Subcutaneous abdominal adipose tissue (tissue), 5 donors: Measurements from ENCODE around the gene BTBD8.
"Not testable (repeated sequence)": the region's sequence is repeated elsewhere in the genome, so short reads cannot be mapped to it uniquely, and the experiment has no call there.

Experiments
- H3K27ac ChIP-seq: one replicate; pipeline ENCODE4 v1.7.0; 2013; ENCODE audit warnings: low read depth, mild to moderate bottlenecking, inconsistent platforms, low read length, moderate library complexity
- H3K27me3 ChIP-seq, 5 donors: one replicate each; pipeline ENCODE4 v1.7.0; 2013; ENCODE audit warnings: low read length in 5 of 5, inconsistent platforms in 1 of 5; ENCODE audit not compliant: control insufficient read depth in 5 of 5, insufficient read depth in 4 of 5
- H3K36me3 ChIP-seq, 5 donors: one replicate each; pipeline ENCODE4 v1.7.0; 2013; ENCODE audit warnings: low read length in 5 of 5; ENCODE audit not compliant: control insufficient read depth in 5 of 5, insufficient read depth in 5 of 5
- H3K4me1 ChIP-seq, 5 donors: one replicate each; pipeline ENCODE4 v1.7.0; 2013; ENCODE audit warnings: low read length in 5 of 5, mild to moderate bottlenecking in 3 of 5, moderate library complexity in 1 of 5; ENCODE audit not compliant: control insufficient read depth in 5 of 5, insufficient read depth in 5 of 5
- H3K4me3 ChIP-seq, 5 donors: one replicate each; pipeline ENCODE4 v1.7.0; 2013; ENCODE audit warnings: low read length in 5 of 5, low read depth in 1 of 5
- H3K9ac ChIP-seq, 5 donors: one replicate each; pipeline ENCODE4 v1.7.0; 2013; ENCODE audit warnings: low read length in 5 of 5, mild to moderate bottlenecking in 4 of 5, moderate library complexity in 3 of 5
- H3K9me3 ChIP-seq, 5 donors: one replicate each; pipeline ENCODE4 v1.7.0; 2013; ENCODE audit warnings: low read length in 5 of 5; ENCODE audit not compliant: control insufficient read depth in 5 of 5
- donor health status: healthy.
- donor health status: healthy.
- donor health status: healthy.
- donor health status: healthy.
- donor health status: healthy.

Gene BTBD8

GRCh38 chr1:92065042-92065441 is 15.1 kb upstream of the BTBD8 start:
- Histone ChIP-seq H3K27me3 (no peaks in the 10 kb centered on the region), H3K27ac (no peak overlapping the region), H3K36me3 (no peaks in the 10 kb centered on the region)

GRCh38 chr1:92066321-92066720 is 13.8 kb upstream of the BTBD8 start:
- Histone ChIP-seq H3K27me3 (no peaks in the 10 kb centered on the region), H3K27ac (no peak overlapping the region), H3K36me3 (no peaks in the 10 kb centered on the region), H3K9ac (no peak overlapping the region), H3K4me1 (no peaks in the 10 kb centered on the region), H3K9me3 (no peaks in the 10 kb centered on the region), H3K4me3 (no peak overlapping the region)

More at GRCh38 chr1:92065042-92065441, 15.1 kb upstream of the BTBD8 start:
- Histone ChIP-seq H3K4me3 (no peak overlapping the region), H3K9me3 (no peaks in the 10 kb centered on the region), H3K4me1 (no peaks in the 10 kb centered on the region), H3K9ac (no peak overlapping the region)

DNA sequence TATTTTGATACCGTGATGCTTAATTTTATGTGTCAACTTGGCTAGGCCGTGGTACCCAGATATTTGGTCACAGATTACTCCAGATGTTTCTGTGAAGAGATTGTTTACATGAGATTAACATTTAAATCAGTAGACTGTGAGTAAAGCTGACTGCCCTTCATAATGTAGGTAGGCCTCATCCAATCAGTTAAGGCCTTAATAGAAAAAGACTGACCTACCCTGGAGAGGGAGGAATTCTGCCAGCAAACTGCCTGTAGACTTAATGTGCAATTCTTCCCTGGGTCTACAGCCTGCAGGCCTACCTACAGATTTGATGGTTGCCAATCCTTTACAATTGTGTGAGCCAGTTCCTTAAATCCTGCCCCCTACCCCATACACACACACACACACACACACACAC is 9.3 kb upstream of the BTBD8 start:
- H3K4me1 ChIP-seq, result no peaks in the 10 kb centered on the region
- no peak overlapping the region for H3K9ac ChIP-seq
- H3K4me3 ChIP-seq, result no peak overlapping the region
- H3K27me3 ChIP-seq, result no peaks in the 10 kb centered on the region
- H3K9me3 ChIP-seq, result no peaks in the 10 kb centered on the region
- H3K27ac ChIP-seq, result no peak overlapping the region
- no peaks in the 10 kb centered on the region for H3K36me3 ChIP-seq

GRCh38 chr1:92074446-92074845 is 5.7 kb upstream of the BTBD8 start:
- H3K27ac ChIP-seq, H3K36me3 ChIP-seq, H3K9me3 ChIP-seq, H3K4me3 ChIP-seq, H3K4me1 ChIP-seq, H3K27me3 ChIP-seq, H3K9ac ChIP-seq: not testable (repeated sequence)

DNA sequence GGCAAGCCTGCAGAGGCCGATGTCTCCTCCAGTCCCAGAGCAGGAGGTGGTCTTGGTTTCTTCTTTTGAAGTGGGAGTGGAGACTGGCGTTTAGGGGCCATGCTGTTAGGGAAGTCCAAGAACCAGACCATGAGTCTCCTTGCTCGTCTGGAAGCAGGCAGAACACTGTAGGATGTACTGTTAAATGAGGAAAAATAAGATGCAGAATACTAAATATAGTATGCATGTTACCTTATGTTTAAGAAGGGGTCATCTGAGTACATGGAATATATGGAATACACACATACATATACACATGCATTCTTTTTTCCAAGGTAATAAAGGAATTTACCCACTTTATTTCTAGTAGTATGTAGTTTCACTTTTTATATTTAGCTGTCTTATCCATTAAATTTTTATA is 4.8 kb upstream of the BTBD8 start, which contains the start of gene SETSIP:
TSS of gene SETSIP (minus strand) at position 101 of the 400 bp plus-strand sequence. CDS start at position 101, 0 bp downstream.
- no peaks in the 10 kb centered on the region for H3K27me3 ChIP-seq
- H3K4me3 ChIP-seq, result no peak within 1 kb of the TSS
- peaks cover 0 to 8% (median 0%) of the 10 kb centered on the region in 5 donors for H3K4me1 ChIP-seq

GRCh38 chr1:92076363-92076762 is 3.8 kb upstream of the BTBD8 start:
- Histone ChIP-seq H3K9me3 (no peaks in the 10 kb centered on the region), H3K36me3 (no peaks in the 10 kb centered on the region), H3K27me3 (no peaks in the 10 kb centered on the region), H3K4me3 (no peak overlapping the region), H3K9ac (no peak overlapping the region), H3K4me1 (peaks cover 0 to 14% (median 10%) of the 10 kb centered on the region in 5 donors), H3K27ac (no peak overlapping the region)

More for the DNA sequence above, 4.8 kb upstream of the BTBD8 start, which contains the start of gene SETSIP:
- no peak within 1 kb of the TSS for H3K27ac ChIP-seq
- no peak within 1 kb of the TSS for H3K9ac ChIP-seq
- no peaks in the 10 kb centered on the region for H3K9me3 ChIP-seq
- no peaks in the 10 kb centered on the region for H3K36me3 ChIP-seq

- H3K27me3 ChIP-seq, H3K27ac ChIP-seq, H3K9me3 ChIP-seq, H3K36me3 ChIP-seq, H3K4me3 ChIP-seq, H3K9ac ChIP-seq: not testable (repeated sequence)
- peaks cover 0 to 14% (median 11%) of the 10 kb centered on the region in 5 donors for H3K4me1 ChIP-seq
Measured at GRCh38 chr1:92078077-92078476, 2.1 kb upstream of the BTBD8 start.

DNA sequence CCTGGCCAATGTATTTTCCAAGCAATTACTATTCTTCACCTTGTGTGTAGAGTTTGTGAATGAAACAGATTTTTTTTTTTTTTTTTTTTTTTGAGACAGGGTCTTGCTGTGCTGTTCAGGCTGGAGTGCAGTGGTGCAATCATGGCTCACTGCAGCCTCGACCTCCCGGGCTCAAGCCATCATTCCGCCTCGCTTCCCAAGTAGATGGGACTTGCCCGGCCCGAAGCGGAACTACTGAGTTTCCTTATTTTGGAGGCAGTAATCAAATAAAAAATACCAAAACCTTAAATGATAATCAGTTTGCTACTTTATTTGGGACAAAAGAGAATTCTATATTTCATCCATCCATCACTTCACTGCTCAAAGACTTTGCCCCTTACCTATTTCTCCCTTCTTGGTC is 704 bp upstream of the BTBD8 start:
- H3K9ac ChIP-seq, result peak overlapping the region in 1 of 5 donors; percentile 85
- no peaks in the 10 kb centered on the region for H3K27me3 ChIP-seq
- no peak overlapping the region for H3K27ac ChIP-seq
- H3K9me3 ChIP-seq, result peaks cover 0 to 3% (median 3%) of the 10 kb centered on the region in 5 donors
- no peaks in the 10 kb centered on the region for H3K36me3 ChIP-seq
- H3K4me1 ChIP-seq, result peaks cover 0 to 14% (median 11%) of the 10 kb centered on the region in 5 donors
- peak overlapping the region; percentile 83 to 96 (median 95) for H3K4me3 ChIP-seq

- Histone ChIP-seq H3K27me3 (no peaks in the 10 kb centered on the region), H3K9ac (peak overlapping the region; percentile 58 to 85 (median 84)), H3K4me3 (peak overlapping the region; percentile 83 to 96 (median 95)), H3K9me3 (peaks cover 0 to 19% (median 13%) of the 10 kb centered on the region in 5 donors), H3K27ac (peak overlapping the region; percentile 60), H3K4me1 (peaks cover 0 to 14% (median 11%) of the 10 kb centered on the region in 5 donors), H3K36me3 (peaks cover 0 to 3% (median 0%) of the 10 kb centered on the region in 5 donors)
Measured at GRCh38 chr1:92081031-92081430, 886 bp downstream of the BTBD8 start.

- Histone ChIP-seq H3K9ac (no peak overlapping the region), H3K9me3 (peaks cover 0 to 30% (median 22%) of the 10 kb centered on the region in 5 donors), H3K36me3 (peaks cover 2 to 6% (median 5%) of the 10 kb centered on the region in 5 donors), H3K27ac (no peak overlapping the region), H3K4me3 (no peak overlapping the region), H3K4me1 (peaks cover 0 to 11% (median 10%) of the 10 kb centered on the region in 5 donors), H3K27me3 (no peaks in the 10 kb centered on the region)
Measured at GRCh38 chr1:92084651-92085050, 4.5 kb downstream of the BTBD8 start.
